Measurements from ENCODE around the gene RELA. TPM values are rescaled to one million over a fixed set of nuclear protein-coding genes. Genes with fewer than 3 reads are reported as not detected.
A peak's percentile ranks its signal among the peaks of the same experiment; 100 is the strongest.

The RELA gene
- total RNA-seq, 2 donors from 2014 or later, result 81.7 to 97.8 TPM

DNA sequence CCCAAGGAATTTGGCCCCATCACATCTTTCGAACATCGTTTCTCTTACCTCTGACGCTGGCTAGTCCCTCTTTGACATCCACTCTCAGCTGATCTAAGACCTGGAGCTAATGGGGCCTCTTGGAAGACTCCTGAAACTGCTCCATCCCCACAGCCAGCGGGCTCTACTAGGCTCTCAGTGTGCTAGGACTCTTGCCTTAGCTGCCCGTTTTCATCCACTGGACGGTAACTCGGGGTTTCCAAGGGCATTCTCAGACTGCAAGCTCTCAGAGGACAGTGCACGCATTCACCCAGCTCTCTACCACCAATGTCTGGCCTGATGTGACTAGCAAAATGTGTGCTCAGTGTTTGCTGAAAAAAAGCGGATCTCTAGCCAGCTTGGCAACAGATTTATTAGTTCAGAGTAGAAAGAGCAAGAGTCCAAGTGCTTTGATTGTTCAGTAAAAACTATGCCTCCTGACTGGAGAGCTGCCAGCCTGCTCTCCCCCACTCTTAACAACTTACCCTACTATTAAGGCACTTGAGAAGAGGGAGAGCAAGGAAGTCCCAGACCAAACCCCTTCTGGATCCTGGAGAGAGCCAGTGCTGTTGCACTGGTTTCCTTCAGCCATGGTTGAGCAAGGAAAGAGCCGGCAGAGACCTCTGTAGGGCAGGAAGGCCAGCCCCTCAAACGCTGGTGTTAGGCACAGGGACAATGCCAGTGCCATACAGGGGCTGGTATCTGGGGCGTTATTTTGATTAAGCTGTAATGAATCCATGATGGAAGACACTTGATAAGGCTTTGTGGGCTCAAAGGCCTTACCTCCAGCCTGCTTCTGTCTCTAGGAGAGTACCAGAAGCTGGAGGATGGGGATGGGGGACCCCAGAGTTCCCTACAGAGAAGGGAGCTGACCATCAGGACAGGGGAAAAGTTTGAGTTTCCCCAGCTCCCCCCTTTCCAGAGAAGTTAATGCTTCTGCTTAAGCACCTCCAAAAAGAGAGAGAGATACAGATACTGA, 9.2 kb downstream of the RELA start:
- Mint-ChIP-seq H3K9me3 (no peaks in the 10 kb centered on the region), H3K36me3 (peaks cover 11 to 12% of the 10 kb centered on the region in 2 donors), H3K27ac (peak overlapping the region; percentile 96 to 98)
- DNase-seq (ENCODE audit: low spot score in 2 of 2) (no peak), ATAC-seq (no peak)

- H3K36me3 Mint-ChIP-seq, result peaks cover 9 to 12% of the 10 kb centered on the region in 2 donors
Observed at GRCh38 chr11:65652511-65653228, 10.0 kb downstream of the RELA start.

DNA sequence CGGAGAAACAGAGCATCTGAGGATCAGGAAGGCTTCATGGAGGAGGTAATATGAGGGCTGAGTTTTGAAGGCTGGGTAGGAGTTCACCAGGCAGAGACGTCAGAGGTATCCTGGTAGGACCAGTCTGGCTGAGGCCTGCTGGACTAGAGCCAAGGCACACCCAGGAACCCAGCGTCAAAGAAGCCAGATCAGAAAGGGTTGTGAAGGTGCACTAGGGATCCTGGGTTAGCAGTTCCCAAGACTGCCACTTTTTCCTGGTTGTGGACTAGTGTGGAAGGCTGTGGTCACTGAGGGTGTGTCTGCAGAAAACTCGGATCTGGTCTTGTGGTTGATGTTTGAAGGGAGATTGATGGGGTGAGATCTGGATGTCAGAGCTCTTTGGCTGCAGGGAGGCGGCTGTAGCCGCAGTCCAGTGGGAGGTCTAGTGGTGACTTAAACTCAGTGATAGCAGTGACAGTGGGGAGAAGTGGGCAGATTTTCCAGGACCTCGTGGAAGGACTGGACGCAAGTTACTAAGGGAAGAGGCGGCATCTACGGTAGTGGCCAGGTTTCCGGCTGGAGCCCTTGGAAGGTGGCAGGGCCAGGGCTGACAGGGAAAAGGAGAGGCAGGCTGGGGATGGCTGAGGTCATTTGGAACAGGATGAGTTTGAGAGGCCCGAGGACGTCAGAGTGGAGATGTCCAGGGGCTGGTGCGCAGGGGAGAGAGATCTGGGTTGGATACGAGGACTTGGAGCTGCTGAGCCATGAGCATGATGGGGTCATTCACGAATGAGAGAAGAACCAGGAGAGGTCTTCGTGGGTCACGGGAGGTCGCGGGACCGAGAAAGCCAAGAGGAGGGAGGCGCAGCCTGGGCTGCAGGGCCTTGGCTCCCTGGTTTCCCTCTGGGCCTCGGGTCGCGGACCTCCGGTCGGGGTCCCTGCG, 10.9 kb downstream of the RELA start:
- no peak for DNase-seq (ENCODE audit: low spot score in 2 of 2)
- no peaks in the 10 kb centered on the region for H3K9me3 Mint-ChIP-seq
- peaks cover under 1 to 7% of the 10 kb centered on the region in 2 donors for H3K36me3 Mint-ChIP-seq
- peak in 1 of 2 donors; percentile 12 for ATAC-seq
- peak overlapping the region; percentile 92 to 96 for H3K27ac Mint-ChIP-seq

More at GRCh38 chr11:65652511-65653228, 10.0 kb downstream of the RELA start:
- ATAC-seq, result peak; percentile 82 to 88
- Mint-ChIP-seq H3K27ac (peak overlapping the region; percentile 96 to 98), H3K9me3 (no peaks in the 10 kb centered on the region)
- peak; percentile 98 for DNase-seq (ENCODE audit: low spot score in 2 of 2)

- no peak for ATAC-seq
- Mint-ChIP-seq H3K27ac (peak overlapping the region; percentile 40 to 96), H3K36me3 (peaks cover 0 to 2% of the 10 kb centered on the region in 2 donors)
Observed at GRCh38 chr11:65651339-65651588, 11.5 kb downstream of the RELA start.

GRCh38 chr11:65650547-65651338, 12.0 kb downstream of the RELA start:
- peak overlapping the region; percentile 40 to 96 for H3K27ac Mint-ChIP-seq
- no peak for ATAC-seq
- no peaks in the 10 kb centered on the region for H3K9me3 Mint-ChIP-seq
- no peaks in the 10 kb centered on the region for H3K36me3 Mint-ChIP-seq
- DNase-seq (ENCODE audit: low spot score in 2 of 2), result no peak

More at GRCh38 chr11:65651339-65651588, 11.5 kb downstream of the RELA start:
- DNase-seq (ENCODE audit: low spot score in 2 of 2), result no peak
- no peaks in the 10 kb centered on the region for H3K9me3 Mint-ChIP-seq

DNA sequence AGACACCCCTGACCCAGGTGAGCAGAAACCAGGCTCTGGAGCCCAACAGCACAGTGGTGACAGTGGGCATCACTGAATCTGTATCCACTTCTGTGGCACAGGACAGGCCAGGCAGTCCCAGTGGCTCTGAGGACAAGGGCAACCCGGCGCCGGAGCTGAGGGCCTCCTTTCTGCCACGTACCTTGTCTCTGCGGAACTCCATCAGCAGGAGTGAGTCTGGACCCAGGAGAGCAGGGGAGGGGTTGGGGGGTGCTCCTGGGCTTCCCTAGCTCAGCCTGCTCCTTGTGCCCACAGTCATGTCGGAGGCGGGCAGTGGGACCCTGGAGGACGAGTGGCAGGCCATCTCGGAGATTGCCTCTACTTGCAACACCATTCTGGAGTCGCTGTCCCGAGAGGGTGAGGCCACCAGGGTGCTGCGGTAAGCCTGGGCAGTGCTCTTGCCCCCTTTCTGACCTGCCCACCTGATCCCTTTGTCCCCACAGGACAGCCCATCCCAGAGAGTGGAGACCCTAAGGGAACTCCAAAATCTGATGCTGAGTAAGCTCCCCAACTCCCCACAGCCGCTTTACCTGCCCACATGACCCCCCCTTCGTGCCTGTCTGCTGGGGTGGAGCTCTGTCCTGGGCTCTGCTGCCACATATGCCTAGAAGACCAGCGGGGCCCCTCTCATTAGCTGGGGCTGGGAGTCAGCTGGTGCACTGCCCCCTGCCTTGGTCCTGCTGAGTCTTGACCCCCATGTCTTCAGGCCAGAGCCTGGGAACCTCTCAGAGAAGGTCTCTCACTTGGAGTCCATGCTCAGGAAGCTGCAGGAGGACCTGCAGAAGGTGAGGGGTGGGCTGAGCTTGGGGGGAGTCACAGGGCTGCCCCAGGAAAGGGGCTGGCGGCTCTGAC, 12.8 kb downstream of the RELA start:
- H3K27ac Mint-ChIP-seq, result peak overlapping the region in 1 of 2 donors; percentile 45
- DNase-seq (ENCODE audit: low spot score in 2 of 2), result no peak
- H3K9me3 Mint-ChIP-seq, result no peaks in the 10 kb centered on the region
- no peaks in the 10 kb centered on the region for H3K36me3 Mint-ChIP-seq
- no peak for ATAC-seq

- H3K9me3 Mint-ChIP-seq, result no peaks in the 10 kb centered on the region
- DNase-seq (ENCODE audit: low spot score in 2 of 2), result no peak
- no peaks in the 10 kb centered on the region for H3K36me3 Mint-ChIP-seq
- no peak overlapping the region for H3K27ac Mint-ChIP-seq
- ATAC-seq, result no peak
Observed at GRCh38 chr11:65648997-65649493, 13.7 kb downstream of the RELA start.

- no peaks in the 10 kb centered on the region for H3K9me3 Mint-ChIP-seq
- no peak overlapping the region for H3K27ac Mint-ChIP-seq
- no peak for DNase-seq (ENCODE audit: low spot score in 2 of 2)
- ATAC-seq, result no peak
- peaks cover 0 to under 1% of the 10 kb centered on the region in 2 donors for H3K36me3 Mint-ChIP-seq
Observed at GRCh38 chr11:65646958-65647701, 15.6 kb downstream of the RELA start.

GRCh38 chr11:65646288-65646957, 16.3 kb downstream of the RELA start:
- no peaks in the 10 kb centered on the region for H3K9me3 Mint-ChIP-seq
- no peak for DNase-seq (ENCODE audit: low spot score in 2 of 2)
- H3K36me3 Mint-ChIP-seq, result peaks cover 7% of the 10 kb centered on the region in 2 donors
- ATAC-seq, result no peak
- H3K27ac Mint-ChIP-seq, result no peak overlapping the region

DNA sequence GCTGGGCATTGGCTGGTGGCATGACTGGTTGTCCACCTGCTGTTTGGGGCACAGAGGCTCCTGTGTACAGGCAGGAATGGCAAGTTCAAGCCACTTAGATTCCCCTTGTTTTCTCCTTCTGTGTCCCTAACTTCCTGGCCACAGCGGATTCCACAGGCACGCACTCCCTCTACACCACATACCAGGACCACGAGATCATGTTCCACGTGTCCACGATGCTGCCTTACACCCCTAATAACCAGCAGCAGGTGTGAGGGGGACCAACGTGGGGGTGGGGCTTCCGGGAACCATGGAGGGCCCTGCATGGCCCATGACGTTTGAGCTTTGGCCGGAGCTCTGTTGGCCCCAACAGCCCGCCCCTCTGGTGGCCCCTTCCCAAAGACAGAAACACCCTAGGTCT, 17.0 kb downstream of the RELA start:
- Mint-ChIP-seq H3K36me3 (peaks cover 10 to 11% of the 10 kb centered on the region in 2 donors), H3K27ac (peak overlapping the region in 1 of 2 donors; percentile 9), H3K9me3 (no peaks in the 10 kb centered on the region)
- ATAC-seq, result no peak
- no peak for DNase-seq (ENCODE audit: low spot score in 2 of 2)

DNA sequence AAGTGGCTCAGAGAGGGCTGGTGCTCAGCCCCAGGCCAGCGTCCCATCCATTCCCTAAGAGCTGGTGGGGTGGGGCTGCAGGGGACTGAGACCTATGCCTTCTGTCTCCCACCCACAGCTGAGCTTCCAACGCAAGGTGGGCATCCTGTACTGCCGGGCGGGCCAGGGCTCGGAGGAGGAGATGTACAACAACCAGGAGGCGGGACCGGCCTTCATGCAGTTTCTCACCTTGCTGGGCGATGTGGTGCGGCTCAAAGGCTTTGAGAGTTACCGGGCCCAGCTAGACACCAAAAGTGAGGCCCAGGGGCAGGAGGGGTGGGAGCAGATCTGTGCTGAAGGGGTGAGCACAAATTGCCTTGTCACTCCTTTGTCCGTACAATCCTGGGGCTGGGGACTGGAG, 17.9 kb downstream of the RELA start:
- H3K36me3 Mint-ChIP-seq, result peaks cover 16 to 18% of the 10 kb centered on the region in 2 donors
- DNase-seq (ENCODE audit: low spot score in 2 of 2) (no peak), ATAC-seq (no peak)
- peak overlapping the region; percentile 36 to 61 for H3K27ac Mint-ChIP-seq
- H3K9me3 Mint-ChIP-seq, result no peaks in the 10 kb centered on the region

DNA sequence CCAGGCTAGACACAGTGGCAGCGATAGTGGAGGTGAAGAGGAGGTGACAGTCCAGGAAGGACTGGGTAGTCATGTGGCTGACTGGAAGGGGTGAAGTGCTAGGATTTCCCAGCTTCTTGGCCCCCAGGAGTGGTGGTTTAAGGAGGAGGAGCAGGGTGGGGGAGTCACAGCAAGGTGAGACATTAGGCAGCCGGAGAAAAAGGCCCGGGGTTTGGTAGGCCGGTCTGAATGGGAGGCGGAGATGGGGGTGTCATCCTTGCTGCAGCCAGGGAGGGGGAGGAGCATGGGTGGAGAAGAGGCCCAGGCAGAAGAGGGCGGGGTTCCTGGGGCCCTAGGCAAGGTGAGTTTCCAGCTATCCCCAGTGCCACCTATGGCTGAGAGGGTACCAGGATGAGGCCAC, 18.7 kb downstream of the RELA start:
- DNase-seq (ENCODE audit: low spot score in 2 of 2) (peak in 1 of 2 donors; percentile 34), ATAC-seq (peak in 1 of 2 donors; percentile 53)
- no peaks in the 10 kb centered on the region for H3K9me3 Mint-ChIP-seq
- H3K27ac Mint-ChIP-seq, result peak overlapping the region in 1 of 2 donors; percentile 61
- H3K36me3 Mint-ChIP-seq, result peaks cover 18 to 24% of the 10 kb centered on the region in 2 donors

DNA sequence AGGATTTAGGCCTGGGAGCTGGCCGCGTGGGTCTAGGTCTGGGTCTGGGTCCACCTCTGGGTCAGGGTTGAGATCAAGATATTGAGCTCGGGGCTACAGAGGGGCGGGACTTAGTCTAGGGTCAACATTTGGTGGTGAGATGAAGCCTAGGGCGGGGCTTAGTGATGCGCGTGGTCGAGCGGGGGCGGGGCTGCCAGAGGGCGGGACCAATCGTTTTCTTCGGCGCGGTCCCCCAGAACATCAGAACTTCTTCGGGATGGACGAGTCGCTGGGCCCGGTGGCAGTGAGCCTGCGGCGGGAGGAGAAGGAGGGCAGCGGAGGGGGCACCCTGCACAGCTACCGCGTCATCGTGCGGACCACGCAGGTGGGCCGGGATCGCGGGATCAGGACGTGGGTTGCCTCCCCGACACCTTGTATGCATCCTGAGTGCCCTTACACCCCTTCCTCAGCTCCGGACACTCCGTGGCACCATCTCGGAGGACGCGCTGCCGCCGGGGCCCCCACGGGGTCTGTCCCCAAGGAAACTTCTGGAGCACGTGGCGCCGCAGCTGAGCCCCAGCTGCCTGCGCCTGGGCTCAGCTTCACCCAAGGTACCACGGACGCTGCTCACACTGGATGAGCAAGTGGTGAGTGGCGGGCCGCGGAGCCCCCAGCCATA, 20.6 kb downstream of the RELA start:
- no peaks in the 10 kb centered on the region for H3K9me3 Mint-ChIP-seq
- DNase-seq (ENCODE audit: low spot score in 2 of 2), result no peak
- H3K36me3 Mint-ChIP-seq, result peaks cover 23 to 32% of the 10 kb centered on the region in 2 donors
- H3K27ac Mint-ChIP-seq, result peak overlapping the region; percentile 57 to 93
- no peak for ATAC-seq
